GM23338 (cell line): ENCODE measurements around the gene RBM28. TPM values are rescaled to one million over a fixed set of nuclear protein-coding genes. Genes with fewer than 3 reads are reported as not detected.

Experiments used
- ATAC-seq: fragments of 200-7000 bp; cut with Tn5 transposase; 3 replicates; pipeline ENCODE4 v1.9.1; 2020
- DNase-seq: peaks from one replicate; pipeline ENCODE4 v3.0.0-alpha.2; 2015; ENCODE audit warnings: low spot score
- H2AFZ ChIP-seq: fragments of 200-600 bp; sonication (generic); 2 replicates; pipeline ENCODE4 v1.8.0; 2016; ENCODE audit warnings: antibody characterized with exemption, mild to moderate bottlenecking, moderate library complexity
- H3F3A ChIP-seq: fragments of 200-600 bp; sonication (generic); replicated peaks from 2 replicates; pipeline ENCODE4 v1.8.0; 2017; ENCODE audit warnings: antibody characterized with exemption, mixed run types, low read depth
- H3K27ac ChIP-seq: fragments of 200-600 bp; sonication (generic); 2 replicates; pipeline ENCODE4 v1.6.1; 2016; ENCODE audit warnings: low read depth
- H3K27me3 ChIP-seq: fragments of 200-600 bp; sonication (generic); 2 replicates; pipeline ENCODE4 v1.8.0; 2016; ENCODE audit warnings: mild to moderate bottlenecking, mixed run types, moderate library complexity; ENCODE audit not compliant: insufficient read depth
- H3K36me3 ChIP-seq: fragments of 200-600 bp; sonication (generic); 2 replicates; pipeline ENCODE4 v1.8.0; 2016; ENCODE audit warnings: mild to moderate bottlenecking; ENCODE audit not compliant: insufficient read depth
- H3K4me1 ChIP-seq: fragments of 200-600 bp; sonication (generic); 2 replicates; pipeline ENCODE4 v1.8.0; 2016; ENCODE audit warnings: mild to moderate bottlenecking, moderate library complexity; ENCODE audit not compliant: insufficient read depth
- H3K4me2 ChIP-seq: fragments of 200-600 bp; sonication (generic); 2 replicates; pipeline ENCODE4 v1.7.1; 2017; ENCODE audit warnings: mixed run types
- H3K4me3 ChIP-seq: fragments of 200-600 bp; sonication (generic); 2 replicates; pipeline ENCODE4 v1.6.1; 2016; ENCODE audit warnings: mixed run types
- H3K79me2 ChIP-seq: fragments of 200-600 bp; sonication (generic); replicated peaks from 2 replicates; pipeline ENCODE4 v1.8.0; 2017; ENCODE audit warnings: mild to moderate bottlenecking; ENCODE audit not compliant: insufficient read depth
- H3K9me2 ChIP-seq: fragments of 200-600 bp; sonication (generic); 2 replicates; pipeline ENCODE4 v1.8.0; 2017; ENCODE audit not compliant: insufficient read depth
- H4K20me1 ChIP-seq: fragments of 200-600 bp; sonication (generic); replicated peaks from 2 replicates; pipeline ENCODE4 v1.8.0; 2017; ENCODE audit warnings: mild to moderate bottlenecking; ENCODE audit not compliant: insufficient read depth
- H3K27ac Mint-ChIP-seq: 2 replicates; pipeline ENCODE4 v1.8.0; 2020; ENCODE audit warnings: inconsistent platforms, mild to moderate bottlenecking, moderate library complexity, mixed read lengths
- H3K27me3 Mint-ChIP-seq: 3 replicates; pipeline ENCODE4 v1.8.0; 2022; ENCODE audit warnings: low read depth, mild to moderate bottlenecking, moderate library complexity, mixed read lengths, inconsistent platforms; ENCODE audit not compliant: insufficient read depth, poor library complexity
- H3K36me3 Mint-ChIP-seq: 3 replicates; pipeline ENCODE4 v1.8.0; 2021; ENCODE audit warnings: low read depth, mild to moderate bottlenecking, inconsistent platforms, moderate library complexity, mixed read lengths
- H3K4me1 Mint-ChIP-seq: 3 replicates; pipeline ENCODE4 v1.8.0; 2020; ENCODE audit warnings: mild to moderate bottlenecking, inconsistent platforms, mixed read lengths
- H3K4me3 Mint-ChIP-seq: 3 replicates; pipeline ENCODE4 v1.8.0; 2021; ENCODE audit warnings: moderate library complexity, mild to moderate bottlenecking, inconsistent platforms, mixed read lengths
- H3K9me3 Mint-ChIP-seq: 3 replicates; pipeline ENCODE4 v1.8.0; 2020; ENCODE audit warnings: moderate library complexity, mild to moderate bottlenecking, inconsistent platforms, mixed read lengths
- CREB1 ChIP-seq: fragments of 250-450 bp; sonication (Bioruptor Pico); IDR thresholded peaks from 2 replicates; pipeline ENCODE4 v1.5.0; 2020; ENCODE audit warnings: low read depth, mild to moderate bottlenecking, moderate library complexity
- CTCF ChIP-seq, 2 experiments: fragments of 200-600 bp in 1 of 2; sonication (generic) in 1 of 2; conservative IDR thresholded peaks; 2 replicates each; pipeline versions ENCODE4 v1.5.1 to v1.6.1; 2016 to 2017; ENCODE audit warnings: antibody characterized with exemption in 2 of 2, low read depth in 2 of 2, mild to moderate bottlenecking in 2 of 2, moderate library complexity in 1 of 2
- EZH2phosphoT487 ChIP-seq: fragments of 200-600 bp; sonication (generic); IDR thresholded peaks from one replicate; pipeline ENCODE4 v1.8.1; 2018; ENCODE audit warnings: antibody characterized with exemption; ENCODE audit not compliant: unreplicated experiment
- NANOG ChIP-seq: IDR thresholded peaks from 2 replicates; pipeline ENCODE4 v1.6.1; 2016; ENCODE audit warnings: antibody characterized with exemption, borderline replicate concordance
- POLR2AphosphoS5 ChIP-seq: IDR thresholded peaks from 2 replicates; pipeline ENCODE4 v1.6.1; 2016; ENCODE audit warnings: antibody characterized with exemption, low read depth
- STAT1 ChIP-seq: IDR thresholded peaks from one replicate; pipeline ENCODE4 v1.6.1; 2016; ENCODE audit warnings: antibody characterized with exemption; ENCODE audit not compliant: unreplicated experiment
- ZNF331 ChIP-seq: fragments of 250-450 bp; sonication (Bioruptor Pico); IDR thresholded peaks from 2 replicates; pipeline ENCODE4 v1.5.0; 2020; ENCODE audit warnings: low read depth, mild to moderate bottlenecking, moderate library complexity
- ZNF462 ChIP-seq: fragments of 250-450 bp; sonication (Bioruptor Pico); IDR thresholded peaks from 2 replicates; pipeline ENCODE4 v1.5.0; 2020; ENCODE audit warnings: mild to moderate bottlenecking, moderate library complexity
- polyA plus RNA-seq: library from polyadenylated mRNA; unstranded; fragments of >200 nt; fragmentation: Nextera tagmentation; extraction: Ambion mirVana; gene quantifications from 2 replicates; pipeline ENCODE4 v1.2.1, GENCODE V29; 2016
- total RNA-seq: library from RNA; depleted of rRNA; stranded (reverse); fragments of >200 nt; shearing (Covaris generic); gene quantifications from 2 replicates; pipeline ENCODE4 v1.2.3, GENCODE V29; 2014
- TF ChIP-seq, protein P1 (sequence below): IDR thresholded peaks from one replicate; pipeline ENCODE4 v1.6.1; 2018; ENCODE audit warnings: antibody characterized with exemption; ENCODE audit not compliant: unreplicated experiment

The RBM28 gene
- total and polyA plus RNA-seq, 2 experiments from 2014 or later: 24.3 to 87.5 TPM

DNA sequence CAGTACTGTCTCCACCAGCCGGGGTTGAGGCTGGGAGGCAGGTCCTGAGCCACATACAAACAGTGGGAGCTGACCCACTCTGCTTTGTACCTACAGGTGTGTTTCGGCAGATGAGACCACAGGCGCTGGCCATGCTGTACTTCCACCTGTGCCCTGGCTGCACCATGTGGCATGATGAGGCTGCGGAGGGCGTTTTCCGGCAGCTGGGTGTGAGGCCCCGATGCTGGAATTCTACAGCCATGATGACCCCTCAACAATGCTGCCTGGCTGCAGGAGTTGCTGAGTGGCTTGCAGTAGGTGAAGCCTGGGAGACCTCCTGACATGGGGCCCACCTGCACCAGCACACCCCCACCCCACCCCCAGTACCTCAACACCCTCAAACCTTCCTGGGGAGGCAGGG is 48.1 kb upstream of the RBM28 start:
- peaks cover 18% of the 10 kb centered on the region for H3K27me3 Mint-ChIP-seq

DNA sequence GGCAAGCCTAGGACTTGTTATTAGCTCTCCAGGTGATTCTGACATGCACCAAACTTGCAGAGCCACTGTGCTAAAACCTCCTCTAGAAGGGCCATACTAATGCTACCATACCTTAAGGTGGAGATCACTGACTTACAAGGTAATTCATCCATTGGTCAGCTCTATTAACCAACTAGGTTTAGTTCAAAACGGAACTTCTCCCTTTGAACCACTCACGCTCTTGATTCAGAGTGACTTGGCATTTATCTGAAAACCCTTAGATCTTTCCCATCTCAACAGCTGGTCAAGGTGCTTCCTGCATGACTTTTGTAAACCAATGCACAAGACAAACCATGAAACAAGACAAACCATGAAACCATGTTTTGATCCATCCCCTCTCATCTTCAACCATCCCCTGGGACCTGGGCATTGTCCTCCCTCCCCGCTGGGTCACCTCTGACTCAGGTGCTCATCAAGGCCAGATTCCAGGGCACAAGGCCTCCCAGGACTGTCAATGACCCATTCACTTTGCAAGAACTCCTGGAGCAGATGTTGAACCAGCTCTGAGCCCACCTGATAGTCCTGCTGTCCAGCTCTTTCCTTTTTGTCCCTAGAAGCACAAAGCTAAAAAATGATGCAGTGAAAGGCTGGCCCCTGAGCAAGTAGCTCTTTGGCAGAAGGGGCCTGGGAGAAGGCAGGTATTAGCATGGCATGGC is 47.3 kb upstream of the RBM28 start:
- TF ChIP-seq STAT1 (no peak), CTCF (conservative IDR thresholded peaks at IDR 0.05; ENCODE audit: low read depth in 2 of 2) (no peak), NANOG (no peak), ZNF462 (CRISPR knock-in tag) (no peak), EZH2phosphoT487 (no peak), ZNF331 (CRISPR knock-in tag) (no peak), CREB1 (no peak)
- TF ChIP-seq, protein P1, sequence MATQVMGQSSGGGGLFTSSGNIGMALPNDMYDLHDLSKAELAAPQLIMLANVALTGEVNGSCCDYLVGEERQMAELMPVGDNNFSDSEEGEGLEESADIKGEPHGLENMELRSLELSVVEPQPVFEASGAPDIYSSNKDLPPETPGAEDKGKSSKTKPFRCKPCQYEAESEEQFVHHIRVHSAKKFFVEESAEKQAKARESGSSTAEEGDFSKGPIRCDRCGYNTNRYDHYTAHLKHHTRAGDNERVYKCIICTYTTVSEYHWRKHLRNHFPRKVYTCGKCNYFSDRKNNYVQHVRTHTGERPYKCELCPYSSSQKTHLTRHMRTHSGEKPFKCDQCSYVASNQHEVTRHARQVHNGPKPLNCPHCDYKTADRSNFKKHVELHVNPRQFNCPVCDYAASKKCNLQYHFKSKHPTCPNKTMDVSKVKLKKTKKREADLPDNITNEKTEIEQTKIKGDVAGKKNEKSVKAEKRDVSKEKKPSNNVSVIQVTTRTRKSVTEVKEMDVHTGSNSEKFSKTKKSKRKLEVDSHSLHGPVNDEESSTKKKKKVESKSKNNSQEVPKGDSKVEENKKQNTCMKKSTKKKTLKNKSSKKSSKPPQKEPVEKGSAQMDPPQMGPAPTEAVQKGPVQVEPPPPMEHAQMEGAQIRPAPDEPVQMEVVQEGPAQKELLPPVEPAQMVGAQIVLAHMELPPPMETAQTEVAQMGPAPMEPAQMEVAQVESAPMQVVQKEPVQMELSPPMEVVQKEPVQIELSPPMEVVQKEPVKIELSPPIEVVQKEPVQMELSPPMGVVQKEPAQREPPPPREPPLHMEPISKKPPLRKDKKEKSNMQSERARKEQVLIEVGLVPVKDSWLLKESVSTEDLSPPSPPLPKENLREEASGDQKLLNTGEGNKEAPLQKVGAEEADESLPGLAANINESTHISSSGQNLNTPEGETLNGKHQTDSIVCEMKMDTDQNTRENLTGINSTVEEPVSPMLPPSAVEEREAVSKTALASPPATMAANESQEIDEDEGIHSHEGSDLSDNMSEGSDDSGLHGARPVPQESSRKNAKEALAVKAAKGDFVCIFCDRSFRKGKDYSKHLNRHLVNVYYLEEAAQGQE: no peak
- H4K20me1 ChIP-seq: no peaks in the 10 kb centered on the region; the same call in 1 of the 2 replicates
- no peak overlapping the region for H3K4me2 ChIP-seq
- Mint-ChIP-seq H3K4me1 (peaks cover 21% of the 10 kb centered on the region), H3K9me3 (no peaks in the 10 kb centered on the region; the same call in 2 of the 3 replicates), H3K36me3 (no peaks in the 10 kb centered on the region; the same call in 2 of the 3 replicates), H3K27ac (no peak overlapping the region), H3K27me3 (peaks cover 19% of the 10 kb centered on the region), H3K4me3 (no peak overlapping the region)
- DNase-seq (no peak), ATAC-seq (no peak)
- no peak overlapping the region for H3K27ac ChIP-seq
- H3K4me1 ChIP-seq: peaks cover 4% of the 10 kb centered on the region; the same call in 1 of the 2 replicates
- H3K79me2 ChIP-seq: no peaks in the 10 kb centered on the region
- no peak overlapping the region for H2AFZ ChIP-seq
- no peaks in the 10 kb centered on the region for H3K9me2 ChIP-seq
- H3K4me3 ChIP-seq: no peak overlapping the region
- no peaks in the 10 kb centered on the region for H3K36me3 ChIP-seq
- peaks cover 19% of the 10 kb centered on the region; the same call in 1 of the 2 replicates for H3K27me3 ChIP-seq
- H3F3A ChIP-seq: no peaks in the 10 kb centered on the region

More for the DNA sequence above, 48.1 kb upstream of the RBM28 start:
- Mint-ChIP-seq H3K9me3 (no peaks in the 10 kb centered on the region), H3K4me3 (no peak overlapping the region), H3K36me3 (peaks cover under 1% of the 10 kb centered on the region; the same call in 1 of the 3 replicates), H3K27ac (no peak overlapping the region), H3K4me1 (peaks cover 18% of the 10 kb centered on the region)
- TF ChIP-seq POLR2AphosphoS5: no peak
- no peaks in the 10 kb centered on the region for H3K79me2 ChIP-seq
- no peak for DNase-seq
- peaks cover 15% of the 10 kb centered on the region; the same call in 1 of the 2 replicates for H3K27me3 ChIP-seq
- ATAC-seq: no peak
- no peaks in the 10 kb centered on the region; the same call in 1 of the 2 replicates for H4K20me1 ChIP-seq
- H3K36me3 ChIP-seq: no peaks in the 10 kb centered on the region
- no peak overlapping the region for H2AFZ ChIP-seq
- H3K4me3 ChIP-seq: no peak overlapping the region
- peaks cover 4% of the 10 kb centered on the region; the same call in 1 of the 2 replicates for H3K4me1 ChIP-seq
- no peaks in the 10 kb centered on the region for H3F3A ChIP-seq
- no peak overlapping the region for H3K4me2 ChIP-seq
- no peaks in the 10 kb centered on the region for H3K9me2 ChIP-seq
- no peak overlapping the region for H3K27ac ChIP-seq
